VCaP (cell line): ENCODE data around the gene ACTR5.
"Not testable (repeated sequence)": the region's sequence is repeated elsewhere in the genome, so short reads cannot be mapped to it uniquely, and the experiment has no call there.

Source experiments
- H3K27ac ChIP-seq: fragments of 450-650 bp; 2 replicates; pipeline ENCODE4 v1.5.1; 2017
- CTCF ChIP-seq: fragments of 450-650 bp; conservative IDR thresholded peaks from 2 replicates; pipeline ENCODE4 v1.5.1; 2017; ENCODE audit warnings: mild to moderate bottlenecking, moderate library complexity

The ACTR5 gene

DNA sequence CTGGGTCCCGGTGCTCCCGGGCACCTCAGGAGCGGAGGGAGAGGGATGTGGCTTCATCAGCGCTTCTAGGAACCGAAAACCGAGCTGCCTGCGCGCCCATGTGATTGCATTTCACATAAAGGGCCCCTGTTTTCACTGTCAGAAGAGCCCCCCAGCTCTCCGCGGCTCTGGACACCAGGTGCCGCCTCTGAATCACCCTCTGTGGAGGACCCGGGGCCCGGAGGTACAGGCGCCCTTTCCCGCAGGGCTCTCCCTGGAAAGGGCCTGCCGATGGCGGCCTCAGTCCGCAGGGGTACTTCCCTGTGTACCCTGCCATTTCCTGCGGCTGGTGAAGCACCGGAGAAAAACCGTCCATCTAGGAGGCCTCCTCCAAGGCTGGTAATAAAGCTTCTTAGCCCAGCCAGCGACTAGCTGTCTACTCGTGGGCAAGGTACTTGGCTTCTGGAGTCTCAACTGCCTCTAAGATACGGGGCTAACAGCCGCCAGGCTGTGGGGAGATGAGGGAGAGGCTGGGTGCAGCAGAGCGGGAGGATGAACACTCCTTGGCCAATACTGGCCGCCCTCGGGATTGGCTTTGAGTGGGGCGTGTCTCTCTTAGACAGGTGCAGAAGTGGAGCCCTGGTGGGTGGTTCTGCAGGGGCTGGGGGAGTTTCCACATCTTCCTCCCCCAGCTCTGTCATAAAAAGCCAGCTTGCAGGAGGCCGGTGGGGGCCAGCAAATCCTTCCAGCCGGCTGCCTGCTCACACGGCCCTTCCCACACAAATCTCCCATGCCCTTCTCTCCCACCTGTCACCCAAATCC is 58.8 kb downstream of the ACTR5 start:
- no peak for TF ChIP-seq CTCF
- H3K27ac ChIP-seq = no peak overlapping the region

- no peak overlapping the region for H3K27ac ChIP-seq
- TF ChIP-seq CTCF = no peak
Measured at GRCh38 chr20:38809942-38810341, 61.7 kb downstream of the ACTR5 start.

GRCh38 chr20:38810926-38811630 is 62.8 kb downstream of the ACTR5 start:
- no peak overlapping the region for H3K27ac ChIP-seq
- TF ChIP-seq CTCF = no peak

DNA sequence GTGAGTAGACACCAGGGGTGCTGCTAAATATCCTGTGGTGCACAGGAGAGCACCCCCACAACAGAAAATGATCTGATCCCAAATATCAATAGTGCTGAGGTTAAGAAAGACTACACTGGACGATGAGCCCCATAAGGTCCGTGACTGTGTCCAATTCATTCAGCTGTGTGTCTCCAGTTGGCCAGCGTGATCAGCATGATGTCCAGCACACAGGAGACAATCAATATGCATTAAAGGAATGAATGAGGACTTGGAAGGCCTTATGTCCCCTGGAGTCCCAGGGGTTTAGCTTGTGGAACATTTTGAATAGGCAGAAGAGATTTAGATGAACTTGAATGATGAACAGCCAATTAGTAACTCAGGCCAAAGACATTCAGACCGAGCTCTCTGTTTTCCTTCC is 63.5 kb downstream of the ACTR5 start:
- TF ChIP-seq CTCF = no peak
- H3K27ac ChIP-seq = no peak overlapping the region

GRCh38 chr20:38812182-38812581 is 63.9 kb downstream of the ACTR5 start:
- no peak for TF ChIP-seq CTCF
- H3K27ac ChIP-seq = no peak overlapping the region

DNA sequence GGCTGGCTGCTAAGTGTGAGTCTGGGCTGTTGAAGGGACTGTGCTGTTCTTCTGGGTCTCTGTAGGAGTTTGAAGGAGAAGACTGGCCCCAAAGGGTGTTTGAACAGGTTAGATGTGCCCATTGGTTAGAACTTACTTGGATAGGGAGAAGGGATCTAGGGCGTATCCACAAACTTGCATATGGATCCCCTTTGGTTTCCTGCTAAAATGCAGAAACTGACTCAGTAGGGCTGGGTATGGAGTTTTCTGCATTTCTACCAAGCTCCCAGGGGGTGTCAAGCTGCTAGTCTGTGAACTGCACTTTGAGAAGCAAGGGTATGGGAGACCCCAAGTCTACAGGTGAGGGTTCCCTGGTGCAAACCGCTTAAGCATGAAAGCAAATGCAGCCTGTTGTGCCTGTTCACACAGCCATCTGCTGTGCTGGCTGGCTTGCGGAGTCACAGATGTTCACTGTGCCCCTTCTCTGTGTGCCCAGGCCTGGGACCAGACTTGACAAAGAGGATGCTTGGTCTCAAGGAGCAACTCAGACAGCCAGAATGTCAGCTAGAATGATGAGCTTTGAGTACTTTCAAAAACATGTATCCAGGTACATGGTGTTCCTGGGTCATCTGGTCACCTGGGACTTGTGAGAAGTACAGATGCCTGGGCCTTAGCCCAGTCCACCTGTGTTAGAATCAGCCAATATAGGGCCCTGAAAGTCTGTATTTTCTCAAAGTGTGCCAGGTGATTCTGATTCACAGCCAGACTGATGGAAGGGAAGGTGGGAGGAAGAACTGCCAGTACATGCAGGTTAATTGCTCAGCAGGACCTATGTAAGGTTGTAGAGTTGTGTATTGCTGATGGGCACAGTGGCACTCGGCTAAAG is 64.7 kb downstream of the ACTR5 start:
- H3K27ac ChIP-seq = no peak overlapping the region
- no peak for TF ChIP-seq CTCF

- not testable (repeated sequence) for H3K27ac ChIP-seq
Measured at GRCh38 chr20:38813574-38813962, 65.3 kb downstream of the ACTR5 start.
